ENCODE measurements around the gene HNRNPC.
"Not testable (repeated sequence)": the region's sequence is repeated elsewhere in the genome, so short reads cannot be mapped to it uniquely, and the experiment has no call there.

The HNRNPC gene

DNA sequence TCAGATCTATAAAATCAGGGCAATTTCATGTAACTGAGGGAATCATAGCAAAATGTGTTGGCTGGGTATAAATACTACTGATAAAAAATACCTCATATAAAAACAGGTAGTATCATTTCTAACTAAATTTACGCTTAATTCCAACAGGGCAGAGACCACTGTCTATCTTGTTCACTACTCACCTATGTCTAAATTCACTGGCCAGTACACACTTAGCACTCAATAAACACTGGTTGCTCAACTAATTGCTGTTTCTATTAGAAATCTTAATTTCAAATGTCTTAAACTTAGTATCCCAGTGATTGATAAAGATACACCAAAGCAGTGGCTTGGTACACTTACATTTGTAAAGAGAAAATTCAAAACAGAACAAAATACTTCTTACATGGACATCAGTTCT is 55.6 kb downstream of the HNRNPC start:
- no peak overlapping the region for H3K27ac ChIP-seq
- TF ChIP-seq ZFX (IDR thresholded peaks at IDR 0.05) (no peak), CTCF (conservative IDR thresholded peaks at IDR 0.05) (no peak)

DNA sequence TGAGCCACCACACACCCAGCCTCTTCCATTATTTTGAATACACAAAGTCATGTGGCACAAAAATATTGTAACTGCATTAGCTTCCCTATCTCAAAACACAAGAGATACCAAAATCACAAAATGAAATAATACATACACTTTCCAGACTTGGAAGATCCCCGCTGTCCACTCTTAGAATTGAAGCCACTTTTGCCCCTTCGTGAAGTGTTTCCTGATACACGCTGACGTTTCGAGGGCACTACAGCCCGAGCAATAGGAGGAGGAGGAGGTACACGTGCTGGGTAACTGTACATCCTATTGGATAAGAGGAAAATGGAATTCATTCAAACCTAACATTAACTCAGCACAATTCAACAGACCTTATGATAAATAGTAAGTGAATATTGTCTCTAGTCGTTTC is 56.4 kb downstream of the HNRNPC start:
- not testable (repeated sequence) for H3K27ac ChIP-seq

- H3K27ac ChIP-seq, result no peak overlapping the region
- TF ChIP-seq CTCF (conservative IDR thresholded peaks at IDR 0.05), result no peak
- no peak for TF ChIP-seq ZFX (IDR thresholded peaks at IDR 0.05)
Observed at GRCh38 chr14:21211509-21211908, 57.7 kb downstream of the HNRNPC start.

DNA sequence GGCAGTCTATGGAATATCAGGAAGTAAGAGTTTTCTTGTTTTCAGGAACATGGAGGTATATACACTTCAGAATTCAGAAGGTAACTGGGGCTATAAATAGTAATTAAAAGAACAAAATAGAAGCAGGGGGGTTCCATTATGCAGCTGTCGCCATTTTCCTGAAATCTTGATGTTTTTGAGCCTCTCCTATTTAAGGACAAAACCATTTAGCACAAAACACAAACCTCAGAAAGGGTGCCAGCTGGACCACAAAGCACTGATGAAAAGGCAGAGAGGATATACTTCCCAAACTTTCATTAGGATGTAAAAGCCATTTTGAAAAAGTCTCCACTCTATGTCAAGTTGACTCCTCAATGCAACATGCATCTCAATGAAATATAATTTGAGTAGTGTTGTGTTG is 59.2 kb downstream of the HNRNPC start:
- no peak overlapping the region for H3K27ac ChIP-seq
- no peak for TF ChIP-seq CTCF (conservative IDR thresholded peaks at IDR 0.05)
- no peak for TF ChIP-seq ZFX (IDR thresholded peaks at IDR 0.05)

DNA sequence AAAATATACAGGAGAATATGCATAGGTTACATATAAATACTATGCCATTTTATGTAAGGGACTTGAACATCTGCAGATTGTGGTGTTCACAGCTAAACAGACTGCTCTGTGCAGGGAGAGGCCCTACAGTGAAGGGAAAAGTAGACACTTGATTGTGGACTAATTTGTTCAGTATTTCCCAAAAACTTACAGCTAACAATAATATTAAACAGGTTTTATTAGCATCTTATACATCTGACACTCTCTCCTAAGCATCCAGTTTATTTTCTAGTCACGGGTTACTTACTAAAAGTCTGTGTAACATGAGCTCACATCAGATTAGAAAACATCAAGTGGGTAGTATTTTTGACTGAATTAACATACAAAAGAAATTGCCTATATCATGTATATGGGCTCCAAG is 60.1 kb downstream of the HNRNPC start:
- TF ChIP-seq ZFX (IDR thresholded peaks at IDR 0.05) (no peak), CTCF (conservative IDR thresholded peaks at IDR 0.05) (no peak)
- H3K27ac ChIP-seq, result no peak overlapping the region

GRCh38 chr14:21208554-21208953 is 60.7 kb downstream of the HNRNPC start:
- H3K27ac ChIP-seq, result no peak overlapping the region
- TF ChIP-seq CTCF (conservative IDR thresholded peaks at IDR 0.05), result no peak
- TF ChIP-seq ZFX (IDR thresholded peaks at IDR 0.05), result no peak

- no peak for TF ChIP-seq ZFX (IDR thresholded peaks at IDR 0.05)
- no peak for TF ChIP-seq CTCF (conservative IDR thresholded peaks at IDR 0.05)
- no peak overlapping the region for H3K27ac ChIP-seq
Observed at GRCh38 chr14:21206753-21207684, 62.2 kb downstream of the HNRNPC start.
